Esophagus muscularis mucosa (tissue), 4 donors: Measurements from ENCODE around the gene TOMM6. TPM values are rescaled to one million over a fixed set of nuclear protein-coding genes. Genes with fewer than 3 reads are reported as not detected.

Experiments
- DNase-seq: peaks from one replicate; pipeline ENCODE4 v3.0.0-alpha.2; 2017; ENCODE audit errors: extremely low spot score
- H3K27ac ChIP-seq, 4 donors: fragments of 200-600 bp; sonication (generic); replicated peaks in 1 of 4; 1 replicate in 3 of 4; 2 replicates in 1 of 4; pipeline ENCODE4 v1.5.1; 2016 to 2019; ENCODE audit warnings: mild to moderate bottlenecking in 1 of 4
- H3K27me3 ChIP-seq, 4 donors: fragments of 200-600 bp; sonication (generic); one replicate each; pipeline versions ENCODE4 v1.5.1 to v1.6.0; 2016 to 2019
- H3K36me3 ChIP-seq, 4 donors: fragments of 200-600 bp; sonication (generic); one replicate each; pipeline ENCODE4 v1.5.1; 2016 to 2019
- H3K4me1 ChIP-seq, 4 donors: fragments of 200-600 bp; sonication (generic); one replicate each; pipeline ENCODE4 v1.5.1; 2016 to 2019
- H3K4me3 ChIP-seq, 4 donors: fragments of 200-600 bp; sonication (generic); 1 replicate in 2 of 4; 2 replicates in 2 of 4; pipeline ENCODE4 v1.5.1; 2016 to 2019; ENCODE audit warnings: mild to moderate bottlenecking in 4 of 4, moderate library complexity in 1 of 4
- H3K9me3 ChIP-seq, 4 donors: fragments of 200-600 bp; sonication (generic); 1 replicate in 3 of 4; 2 replicates in 1 of 4; pipeline ENCODE4 v1.5.1; 2016 to 2019
- CTCF ChIP-seq, 3 experiments: fragments of 200-600 bp in 2 of 3; fragments of 450-650 bp in 1 of 3; sonication (generic) in 2 of 3; IDR thresholded peaks; one replicate each; pipeline ENCODE4 v1.5.1; 2017 to 2019; ENCODE audit warnings: antibody characterized with exemption in 3 of 3, mild to moderate bottlenecking in 2 of 3, moderate library complexity in 1 of 3
- EP300 ChIP-seq: sonication (generic); formaldehyde crosslinking; IDR thresholded peaks from one replicate; pipeline ENCODE4 v1.6.1; 2017; ENCODE audit warnings: antibody characterized with exemption
- POLR2A ChIP-seq: fragments of 450-650 bp; IDR thresholded peaks from one replicate; pipeline ENCODE4 v1.6.1; 2017; ENCODE audit warnings: antibody characterized with exemption, moderate library complexity, mild to moderate bottlenecking, low read depth
- POLR2AphosphoS5 ChIP-seq, 2 donors: sonication (generic); formaldehyde crosslinking; IDR thresholded peaks; one replicate each; pipeline ENCODE4 v1.6.1; 2017; ENCODE audit warnings: antibody characterized with exemption in 2 of 2
- WGBS: methylation state at CpG from one replicate; pipeline ENCODE4 v1.1.5; 2018; 5-methylcytosine and 5-hydroxymethylcytosine counted together
- intact Hi-C: fragments of 100-400 bp; cut with DNase I; formaldehyde crosslinking; loops from one replicate; pipeline ENCODE4 v1.15.1; 2023
- total RNA-seq, 4 donors: library from RNA; depleted of rRNA; stranded (reverse); fragments of >200 nt; gene quantifications; one replicate each; pipeline versions ENCODE4 v1.1.0 to v1.2.1, GENCODE V29; 2016

TOMM6 gene
- total RNA-seq, 4 donors from 2014 or later: 52.1 to 117 (median 86.9) TPM

GRCh38 chr6:41785689-41786450, 1.6 kb upstream of the TOMM6 start:
- no peak for DNase-seq
- Histone ChIP-seq H3K27ac (peak overlapping the region; percentile 92 to 96 (median 94)), H3K36me3 (peaks cover 17 to 48% (median 20%) of the 10 kb centered on the region in 4 donors), H3K4me3 (peak overlapping the region; percentile 69 to 91 (median 76)), H3K4me1 (peaks cover 46 to 82% (median 61%) of the 10 kb centered on the region in 4 donors), H3K27me3 (no peaks in the 10 kb centered on the region), H3K9me3 (no peaks in the 10 kb centered on the region)
- intact Hi-C loops: loop anchor here (2.0 to 10.0 kb wide), 2 partner anchors 135 to 779 kb away; partner anchors contain the start of genes BYSL, MED20 and UBR2
- TF ChIP-seq POLR2A (no peak), POLR2AphosphoS5 (IDR thresholded peaks at IDR 0.05) (no peak)
- whole genome bisulfite sequencing: 34% methylated on average over 10 of the region's 29 CpGs

- WGBS: 2% methylated on average over 12 of the region's 58 CpGs
- Histone ChIP-seq H3K27me3 (no peaks in the 10 kb centered on the region), H3K4me1 (peaks cover 39 to 74% (median 54%) of the 10 kb centered on the region in 4 donors), H3K9me3 (no peaks in the 10 kb centered on the region), H3K36me3 (peaks cover 17 to 56% (median 28%) of the 10 kb centered on the region in 4 donors), H3K27ac (peak overlapping the region; percentile 92 to 96 (median 94)), H3K4me3 (peak overlapping the region; percentile 69 to 91 (median 76))
- intact Hi-C loops: loop anchor here (2.0 to 10.0 kb wide), 2 partner anchors 134 to 778 kb away; partner anchors contain the start of genes BYSL, MED20 and UBR2
- TF ChIP-seq CTCF (IDR thresholded peaks at IDR 0.05): peak; percentile 85 to 95 (median 90)
- no peak for TF ChIP-seq EP300
- peak; percentile 37 to 58 for TF ChIP-seq POLR2AphosphoS5 (IDR thresholded peaks at IDR 0.05)
- no peak for TF ChIP-seq POLR2A
- peak; percentile 94 for DNase-seq
These were observed 859 bp upstream of the TOMM6 start for GRCh38 chr6:41786451-41787218.

GRCh38 chr6:41789390-41789724, 1.9 kb downstream of the TOMM6 start:
- Histone ChIP-seq H3K4me3 (no peak overlapping the region), H3K4me1 (peaks cover 32 to 47% (median 34%) of the 10 kb centered on the region in 4 donors), H3K9me3 (no peaks in the 10 kb centered on the region), H3K27ac (no peak overlapping the region), H3K36me3 (peaks cover 26 to 52% (median 47%) of the 10 kb centered on the region in 4 donors), H3K27me3 (no peaks in the 10 kb centered on the region)
- TF ChIP-seq POLR2AphosphoS5 (IDR thresholded peaks at IDR 0.05) (no peak), POLR2A (no peak), CTCF (IDR thresholded peaks at IDR 0.05) (no peak), EP300 (no peak)
- no peak for DNase-seq
- 87% methylated on average over 3 of the region's 3 CpGs for WGBS
- intact Hi-C loops: loop anchor here (10.0 kb wide), 1 partner anchor 775 kb away; the partner anchor contains the start of gene UBR2

DNA sequence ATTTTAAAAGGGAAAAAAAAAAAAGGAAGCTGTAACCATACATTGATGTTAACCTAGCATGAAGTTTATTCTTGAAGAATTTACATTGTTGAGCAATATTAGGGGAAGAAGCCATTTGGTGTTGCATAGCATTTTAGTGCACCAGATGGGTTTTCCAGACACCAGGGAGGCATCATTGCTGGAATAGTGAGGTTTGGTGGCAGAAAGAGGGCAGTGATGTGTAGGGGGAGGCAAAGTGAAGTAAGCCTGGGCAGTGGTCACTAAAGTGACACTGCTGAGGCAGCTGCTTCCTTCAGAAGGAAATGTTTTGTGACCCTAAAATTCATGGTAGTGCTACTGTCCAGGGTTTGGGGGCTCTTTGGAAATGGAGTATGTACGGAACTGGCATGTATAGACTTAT, 2.6 kb downstream of the TOMM6 start:
- no peak for DNase-seq
- TF ChIP-seq EP300 (no peak), CTCF (IDR thresholded peaks at IDR 0.05) (no peak), POLR2A (no peak), POLR2AphosphoS5 (IDR thresholded peaks at IDR 0.05) (no peak)
- Histone ChIP-seq H3K4me3 (no peak overlapping the region), H3K27ac (no peak overlapping the region), H3K4me1 (peaks cover 26 to 40% (median 30%) of the 10 kb centered on the region in 4 donors), H3K36me3 (peaks cover 26 to 59% (median 44%) of the 10 kb centered on the region in 4 donors), H3K9me3 (no peaks in the 10 kb centered on the region), H3K27me3 (no peaks in the 10 kb centered on the region)
- intact Hi-C loops: no loop called here
- WGBS: 89% methylated on average over 1 of the region's 1 CpG

DNA sequence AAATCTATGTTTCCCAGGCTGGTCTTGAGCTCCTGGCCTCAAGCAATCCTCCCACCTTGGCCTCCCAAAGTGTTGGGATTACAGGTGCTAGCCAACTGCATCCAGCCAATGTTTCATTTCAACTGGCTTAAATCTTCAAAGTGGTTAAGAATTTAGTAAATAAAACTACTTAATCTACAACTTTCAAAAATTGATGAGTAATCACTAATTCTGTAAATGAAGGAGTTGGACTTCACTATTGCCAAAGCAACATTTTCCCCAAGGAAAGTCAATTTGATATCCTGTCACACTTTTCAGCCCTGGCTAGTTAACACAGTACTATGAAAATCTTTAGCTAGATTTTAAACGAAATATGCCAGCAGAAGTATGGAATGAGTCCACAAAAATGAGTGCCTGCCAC, 3.8 kb downstream of the TOMM6 start:
- no peak for DNase-seq
- no peaks in the 10 kb centered on the region for H3K27me3 ChIP-seq
- H3K4me1 ChIP-seq: peaks cover 13 to 27% (median 18%) of the 10 kb centered on the region in 4 donors
- H3K4me3 ChIP-seq: no peak overlapping the region
- TF ChIP-seq POLR2AphosphoS5 (IDR thresholded peaks at IDR 0.05): no peak
- TF ChIP-seq CTCF (IDR thresholded peaks at IDR 0.05): no peak
- H3K9me3 ChIP-seq: no peaks in the 10 kb centered on the region
- WGBS: 80% methylated on average over 1 of the region's 1 CpG
- no peak overlapping the region for H3K27ac ChIP-seq
- peaks cover 26 to 72% (median 46%) of the 10 kb centered on the region in 4 donors for H3K36me3 ChIP-seq
- intact Hi-C loops: no loop called here
